ENCODE results near the gene TNK1. TPM values are rescaled to one million over a fixed set of nuclear protein-coding genes. Genes with fewer than 3 reads are reported as not detected.

The TNK1 gene
- polyA plus RNA-seq, 3 donors, result not detected

DNA sequence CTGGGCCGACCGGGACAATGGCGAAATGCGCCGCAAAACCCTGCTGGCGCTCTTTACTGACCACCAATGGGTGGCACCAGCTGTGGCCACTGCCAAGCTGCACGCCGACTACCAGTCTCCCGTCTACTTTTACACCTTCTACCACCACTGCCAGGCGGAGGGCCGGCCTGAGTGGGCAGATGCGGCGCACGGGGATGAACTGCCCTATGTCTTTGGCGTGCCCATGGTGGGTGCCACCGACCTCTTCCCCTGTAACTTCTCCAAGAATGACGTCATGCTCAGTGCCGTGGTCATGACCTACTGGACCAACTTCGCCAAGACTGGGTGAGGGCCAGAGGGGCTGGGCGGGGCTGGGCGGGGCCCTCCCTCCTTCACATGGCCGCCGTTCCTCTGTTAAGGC, 34.9 kb downstream of the TNK1 start:
- no peak overlapping the region for H3K9ac ChIP-seq (ENCODE audit: insufficient read depth, low read length, poor library complexity, severe bottlenecking)
- no peak overlapping the region for H3K4me2 ChIP-seq (replicated peaks; ENCODE audit: extremely low read depth, low read length, poor library complexity, severe bottlenecking)
- Mint-ChIP-seq H3K4me3 (no peak overlapping the region), H3K4me1 (no peaks in the 10 kb centered on the region), H3K27ac (no peak overlapping the region), H3K9me3 (no peaks in the 10 kb centered on the region), H3K27me3 (ENCODE audit: low read depth in 3 of 3) (peaks cover 1 to 14% (median 7%) of the 10 kb centered on the region in 3 donors), H3K36me3 (no peaks in the 10 kb centered on the region)
- WGBS (ENCODE audit: insufficient coverage), result 94% methylated on average over 21 of the region's 23 CpGs
- no peak overlapping the region for H2AFZ ChIP-seq (ENCODE audit: insufficient read depth, low read depth, low read length, poor library complexity, severe bottlenecking)
- no peaks in the 10 kb centered on the region for H3K27me3 ChIP-seq (ENCODE audit: control insufficient read depth in 2 of 2, insufficient read depth in 2 of 2, low read length in 2 of 2)
- H3K27ac ChIP-seq (ENCODE audit: low read depth in 1 of 2, low read length in 2 of 2), result no peak overlapping the region
- H3K9me3 ChIP-seq (replicated peaks in 1 of 2; ENCODE audit: control insufficient read depth in 1 of 2, insufficient read depth in 1 of 2, low read length in 2 of 2), result no peaks in the 10 kb centered on the region
- H4K20me1 ChIP-seq (ENCODE audit: insufficient read depth, low read length), result no peaks in the 10 kb centered on the region
- intact Hi-C loops (cut with micrococcal nuclease), result no loop called here
- DNase-seq, result no peak
- TF ChIP-seq, protein P1, sequence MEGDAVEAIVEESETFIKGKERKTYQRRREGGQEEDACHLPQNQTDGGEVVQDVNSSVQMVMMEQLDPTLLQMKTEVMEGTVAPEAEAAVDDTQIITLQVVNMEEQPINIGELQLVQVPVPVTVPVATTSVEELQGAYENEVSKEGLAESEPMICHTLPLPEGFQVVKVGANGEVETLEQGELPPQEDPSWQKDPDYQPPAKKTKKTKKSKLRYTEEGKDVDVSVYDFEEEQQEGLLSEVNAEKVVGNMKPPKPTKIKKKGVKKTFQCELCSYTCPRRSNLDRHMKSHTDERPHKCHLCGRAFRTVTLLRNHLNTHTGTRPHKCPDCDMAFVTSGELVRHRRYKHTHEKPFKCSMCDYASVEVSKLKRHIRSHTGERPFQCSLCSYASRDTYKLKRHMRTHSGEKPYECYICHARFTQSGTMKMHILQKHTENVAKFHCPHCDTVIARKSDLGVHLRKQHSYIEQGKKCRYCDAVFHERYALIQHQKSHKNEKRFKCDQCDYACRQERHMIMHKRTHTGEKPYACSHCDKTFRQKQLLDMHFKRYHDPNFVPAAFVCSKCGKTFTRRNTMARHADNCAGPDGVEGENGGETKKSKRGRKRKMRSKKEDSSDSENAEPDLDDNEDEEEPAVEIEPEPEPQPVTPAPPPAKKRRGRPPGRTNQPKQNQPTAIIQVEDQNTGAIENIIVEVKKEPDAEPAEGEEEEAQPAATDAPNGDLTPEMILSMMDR (IDR thresholded peaks at IDR 0.05), result no peak
- H3K4me3 ChIP-seq (replicated peaks in 1 of 3; ENCODE audit: low read depth in 2 of 3, low read length in 3 of 3), result no peak overlapping the region
- no peaks in the 10 kb centered on the region for H3K4me1 ChIP-seq (ENCODE audit: control insufficient read depth in 1 of 2, insufficient read depth in 2 of 2, low read length in 2 of 2)
- no peaks in the 10 kb centered on the region for H3K36me3 ChIP-seq (replicated peaks in 1 of 2; ENCODE audit: control insufficient read depth in 1 of 2, insufficient read depth in 2 of 2, low read length in 2 of 2)
- H3K79me2 ChIP-seq (ENCODE audit: insufficient read depth, low read length), result no peaks in the 10 kb centered on the region

DNA sequence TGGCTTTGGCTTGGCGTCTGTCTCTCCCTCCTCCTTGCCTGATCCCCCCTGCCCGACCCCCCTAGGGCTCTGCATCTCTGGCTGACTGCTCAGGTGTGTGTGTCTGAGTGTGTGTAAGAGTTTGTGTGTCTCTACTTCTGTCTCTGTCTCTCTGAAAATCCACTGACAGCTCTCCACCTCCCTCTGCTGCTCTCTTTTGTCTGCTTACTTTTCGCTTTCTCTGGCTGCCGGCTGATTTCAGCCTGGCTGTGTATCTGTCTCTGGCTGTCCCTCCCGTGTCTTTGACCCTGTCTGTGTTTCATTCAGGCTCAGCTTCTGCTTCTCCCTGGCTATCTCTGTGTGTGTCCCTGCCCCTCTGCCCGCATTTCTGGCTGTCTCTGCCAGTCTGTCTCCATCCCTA, 35.4 kb downstream of the TNK1 start:
- H3K36me3 ChIP-seq (replicated peaks in 1 of 2; ENCODE audit: control insufficient read depth in 1 of 2, insufficient read depth in 2 of 2, low read length in 2 of 2), result no peaks in the 10 kb centered on the region
- H3K4me3 Mint-ChIP-seq, result no peak overlapping the region
- no peak overlapping the region for H3K4me2 ChIP-seq (replicated peaks; ENCODE audit: extremely low read depth, low read length, poor library complexity, severe bottlenecking)
- intact Hi-C loops (cut with micrococcal nuclease), result no loop called here
- H3K9me3 Mint-ChIP-seq, result no peaks in the 10 kb centered on the region
- H3K27ac Mint-ChIP-seq, result peak overlapping the region in 1 of 7 donors; percentile 32
- H2AFZ ChIP-seq (ENCODE audit: insufficient read depth, low read depth, low read length, poor library complexity, severe bottlenecking), result no peak overlapping the region
- TF ChIP-seq, protein P1 (IDR thresholded peaks at IDR 0.05), result no peak
- H3K79me2 ChIP-seq (ENCODE audit: insufficient read depth, low read length), result no peaks in the 10 kb centered on the region
- no peaks in the 10 kb centered on the region for H3K4me1 Mint-ChIP-seq
- H3K4me3 ChIP-seq (replicated peaks in 1 of 3; ENCODE audit: low read depth in 2 of 3, low read length in 3 of 3), result no peak overlapping the region
- no peaks in the 10 kb centered on the region for H3K9me3 ChIP-seq (replicated peaks in 1 of 2; ENCODE audit: control insufficient read depth in 1 of 2, insufficient read depth in 1 of 2, low read length in 2 of 2)
- no peaks in the 10 kb centered on the region for H4K20me1 ChIP-seq (ENCODE audit: insufficient read depth, low read length)
- no peak overlapping the region for H3K9ac ChIP-seq (ENCODE audit: insufficient read depth, low read length, poor library complexity, severe bottlenecking)
- peaks cover 1 to 14% (median 7%) of the 10 kb centered on the region in 3 donors for H3K27me3 Mint-ChIP-seq (ENCODE audit: low read depth in 3 of 3)
- no peak for DNase-seq
- H3K4me1 ChIP-seq (ENCODE audit: control insufficient read depth in 1 of 2, insufficient read depth in 2 of 2, low read length in 2 of 2), result no peaks in the 10 kb centered on the region
- H3K27ac ChIP-seq (ENCODE audit: low read depth in 1 of 2, low read length in 2 of 2), result no peak overlapping the region
- WGBS (ENCODE audit: insufficient coverage), result 94% methylated on average over 4 of the region's 6 CpGs
- H3K27me3 ChIP-seq (ENCODE audit: control insufficient read depth in 2 of 2, insufficient read depth in 2 of 2, low read length in 2 of 2), result no peaks in the 10 kb centered on the region
- no peaks in the 10 kb centered on the region for H3K36me3 Mint-ChIP-seq
